GM12874 (cell line): ENCODE measurements around the gene RAB6A.

ENCODE experiments used
- CTCF ChIP-seq: IDR thresholded peaks from 2 replicates; pipeline ENCODE4 v1.5.1; 2011; ENCODE audit warnings: low read depth, mild to moderate bottlenecking, control low read depth, low read length, moderate library complexity; ENCODE audit not compliant: insufficient read depth

The RAB6A gene

GRCh38 chr11:73662445-73663157 lies 98.3 kb downstream of the RAB6A start:
- TF ChIP-seq CTCF = no peak

GRCh38 chr11:73661035-73661628 lies 99.7 kb downstream of the RAB6A start:
- peak; percentile 99 for TF ChIP-seq CTCF

- TF ChIP-seq CTCF = no peak
Observed at GRCh38 chr11:73660497-73661034, 100.3 kb downstream of the RAB6A start.

GRCh38 chr11:73659961-73660360 lies 100.9 kb downstream of the RAB6A start:
- TF ChIP-seq CTCF = no peak

- no peak for TF ChIP-seq CTCF
Observed at GRCh38 chr11:73656985-73657384, 103.9 kb downstream of the RAB6A start.

- no peak for TF ChIP-seq CTCF
Observed at GRCh38 chr11:73655686-73656085, 105.2 kb downstream of the RAB6A start.

- no peak for TF ChIP-seq CTCF
Observed at GRCh38 chr11:73654482-73655021, 106.3 kb downstream of the RAB6A start.
